Measurements from ENCODE around the gene HSPA1A. TPM values are rescaled to one million over a fixed set of nuclear protein-coding genes. Genes with fewer than 3 reads are reported as not detected.

HSPA1A gene
- total and polyA plus RNA-seq, 4 donors, result 28.8 to 120 (median 77.6) TPM

- peak overlapping the region; percentile 93 to 99 for H3K9ac ChIP-seq (ENCODE audit: low read depth in 1 of 2, low read length in 2 of 2)
- no peaks in the 10 kb centered on the region for H3K27me3 ChIP-seq (ENCODE audit: control insufficient read depth in 4 of 4, insufficient read depth in 4 of 4, low read length in 3 of 4)
- no peaks in the 10 kb centered on the region for H3K9me3 ChIP-seq (ENCODE audit: control insufficient read depth in 4 of 4, low read length in 3 of 4)
- 3% methylated on average over 44 of the region's 44 CpGs for WGBS
- peak overlapping the region; percentile 92 to 94 for H3K27ac ChIP-seq (ENCODE audit: low read depth in 1 of 2, low read length in 2 of 2)
- H3K4me1 ChIP-seq (ENCODE audit: control insufficient read depth in 4 of 4, insufficient read depth in 4 of 4, low read length in 3 of 4), result peaks cover 0 to 10% (median 6%) of the 10 kb centered on the region in 4 donors
- peak overlapping the region; percentile 95 to 98 (median 96) for H3K4me3 ChIP-seq (ENCODE audit: low read depth in 1 of 3, low read length in 3 of 3)
- DNase-seq (ENCODE audit: low spot score), result no peak
- TF ChIP-seq HNF4G (IDR thresholded peaks at IDR 0.05) (no peak), RXRA (IDR thresholded peaks at IDR 0.05) (no peak), RAD21 (IDR thresholded peaks at IDR 0.05) (no peak), REST (IDR thresholded peaks at IDR 0.05) (no peak), TAF1 (conservative IDR thresholded peaks at IDR 0.05) (no peak), FOXA1 (IDR thresholded peaks at IDR 0.05) (no peak), GABPA (IDR thresholded peaks at IDR 0.05 in 1 of 2, conservative IDR thresholded peaks at IDR 0.05 in 1 of 2) (no peak), ATF3 (IDR thresholded peaks at IDR 0.05) (no peak), YY1 (IDR thresholded peaks at IDR 0.05) (no peak), NR2F2 (IDR thresholded peaks at IDR 0.05) (no peak)
- H3K36me3 ChIP-seq (ENCODE audit: control insufficient read depth in 4 of 4, insufficient read depth in 3 of 4, low read depth in 1 of 4, low read length in 3 of 4), result peaks cover 0 to 13% (median 7%) of the 10 kb centered on the region in 4 donors
These were observed 20.3 kb upstream of the HSPA1A start for GRCh38 chr6:31794866-31795615.

- H3K27ac ChIP-seq (ENCODE audit: low read depth in 1 of 2, low read length in 2 of 2), result peak within 1 kb of the TSS; percentile 92 to 94
- DNase-seq (ENCODE audit: low spot score), result peak; percentile 92
- no peaks in the 10 kb centered on the region for H3K27me3 ChIP-seq (ENCODE audit: control insufficient read depth in 4 of 4, insufficient read depth in 4 of 4, low read length in 3 of 4)
- H3K36me3 ChIP-seq (ENCODE audit: control insufficient read depth in 4 of 4, insufficient read depth in 3 of 4, low read depth in 1 of 4, low read length in 3 of 4), result peaks cover 0 to 10% (median 6%) of the 10 kb centered on the region in 4 donors
- no peaks in the 10 kb centered on the region for H3K9me3 ChIP-seq (ENCODE audit: control insufficient read depth in 4 of 4, low read length in 3 of 4)
- H3K4me1 ChIP-seq (ENCODE audit: control insufficient read depth in 4 of 4, insufficient read depth in 4 of 4, low read length in 3 of 4), result peaks cover 0 to 10% (median 6%) of the 10 kb centered on the region in 4 donors
- WGBS, result under 1% methylated on average over 75 of the region's 75 CpGs
- peak within 1 kb of the TSS; percentile 95 to 98 (median 96) for H3K4me3 ChIP-seq (ENCODE audit: low read depth in 1 of 3, low read length in 3 of 3)
- peak within 1 kb of the TSS; percentile 93 to 99 for H3K9ac ChIP-seq (ENCODE audit: low read depth in 1 of 2, low read length in 2 of 2)
- TF ChIP-seq SP1 (IDR thresholded peaks at IDR 0.05), result peak; percentile 63
- TF ChIP-seq HNF4G (IDR thresholded peaks at IDR 0.05), result no peak
- TF ChIP-seq NR2F2 (IDR thresholded peaks at IDR 0.05), result peak; percentile 15
- peak; percentile 22 for TF ChIP-seq MAX (IDR thresholded peaks at IDR 0.05)
- TF ChIP-seq RAD21 (IDR thresholded peaks at IDR 0.05), result peak; percentile 56 to 72
- TF ChIP-seq FOXA1 (IDR thresholded peaks at IDR 0.05), result no peak
- TF ChIP-seq CTCF (IDR thresholded peaks at IDR 0.05; ENCODE audit: low read depth, low read length, missing input control), result peak; percentile 83
- TF ChIP-seq ATF3 (IDR thresholded peaks at IDR 0.05), result no peak
- TF ChIP-seq GABPA (IDR thresholded peaks at IDR 0.05 in 1 of 2, conservative IDR thresholded peaks at IDR 0.05 in 1 of 2), result no peak
- no peak for TF ChIP-seq REST (IDR thresholded peaks at IDR 0.05)
- TF ChIP-seq JUND (IDR thresholded peaks at IDR 0.05), result no peak
- no peak for TF ChIP-seq FOXA2 (IDR thresholded peaks at IDR 0.05)
- TF ChIP-seq YY1 (IDR thresholded peaks at IDR 0.05), result peak; percentile 75
- peak; percentile 3 to 10 for TF ChIP-seq HNF4A (conservative IDR thresholded peaks at IDR 0.05)
- no peak for TF ChIP-seq EGR1 (IDR thresholded peaks at IDR 0.05; ENCODE audit: low read depth in 2 of 2)
- peak; percentile 21 to 65 for TF ChIP-seq RXRA (IDR thresholded peaks at IDR 0.05)
- TF ChIP-seq TAF1 (conservative IDR thresholded peaks at IDR 0.05), result no peak
These were observed 19.6 kb upstream of the HSPA1A start, which contains the start of gene VARS1 for GRCh38 chr6:31795616-31796298. TSS of gene VARS1 (minus strand) at chr6:31795752. CDS start at chr6:31795217, 535 bp downstream.
